SHP77 (cell line): ENCODE data around the gene BGN.
A peak's percentile ranks its signal among the peaks of the same experiment; 100 is the strongest.

ENCODE experiments used
- DNase-seq, 2 experiments: peaks; one replicate each; lab custom pipeline; 2025; lab: John Stamatoyannopoulos, UW

BGN gene

GRCh38 chrX:153504445-153505016, 9.8 kb downstream of the BGN start:
- DNase-seq, result no peak

DNA sequence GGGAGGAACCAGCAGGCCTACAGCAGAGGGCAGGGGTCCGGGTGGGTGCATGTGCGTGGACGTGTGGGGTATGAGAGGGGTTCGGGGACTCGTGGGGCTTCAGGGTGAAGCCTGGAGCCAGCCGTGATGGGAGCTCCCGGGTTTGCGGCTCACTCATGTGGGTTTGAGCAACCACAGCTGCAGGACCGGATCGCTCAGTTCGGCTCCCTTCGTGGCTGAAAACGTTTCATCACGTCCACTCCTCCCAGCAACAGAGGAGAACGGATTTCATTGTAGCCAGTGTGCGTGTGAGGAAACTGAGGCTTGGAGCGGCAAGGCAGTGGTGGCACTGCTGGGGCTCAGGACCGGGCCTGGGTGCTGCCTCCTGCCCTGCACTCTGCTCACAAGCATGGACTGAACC, 10.6 kb downstream of the BGN start:
- no peak for DNase-seq

DNA sequence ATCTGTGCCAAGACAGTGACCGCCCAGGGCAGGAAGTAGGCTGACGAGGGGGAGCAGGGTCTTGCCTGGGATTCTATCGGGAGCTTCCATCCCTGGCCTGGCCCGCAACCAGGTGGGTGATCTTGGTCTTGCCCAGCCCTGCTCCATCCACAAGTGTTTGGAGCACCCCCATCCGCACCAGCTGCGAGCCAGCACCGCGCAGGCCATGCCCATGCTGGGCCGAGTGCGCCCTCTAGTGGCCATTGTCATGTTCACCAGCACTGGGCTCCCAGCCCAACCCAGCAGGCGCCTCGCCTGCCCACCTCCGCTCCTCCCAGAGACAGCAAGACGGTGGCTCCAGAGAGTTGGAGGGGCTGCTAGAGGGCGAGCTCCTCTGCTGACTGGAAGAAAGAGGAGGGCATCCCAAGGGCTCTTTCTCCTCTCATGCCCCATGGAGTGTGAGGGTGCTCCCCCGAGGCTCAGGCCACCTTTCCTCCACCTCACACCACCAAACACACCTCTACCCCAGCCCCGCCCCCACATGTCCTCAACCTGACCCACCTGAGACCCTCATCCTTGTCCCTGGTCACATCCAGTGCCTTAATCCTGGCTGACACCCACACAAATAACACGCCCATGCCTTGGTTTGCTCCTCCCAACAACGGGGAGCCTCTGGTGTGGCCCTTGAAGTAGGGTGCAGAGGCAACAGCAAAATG, 12.9 kb downstream of the BGN start:
- DNase-seq, result peak; percentile 32 to 42

GRCh38 chrX:153509592-153509991, 14.8 kb downstream of the BGN start:
- DNase-seq, result no peak

DNA sequence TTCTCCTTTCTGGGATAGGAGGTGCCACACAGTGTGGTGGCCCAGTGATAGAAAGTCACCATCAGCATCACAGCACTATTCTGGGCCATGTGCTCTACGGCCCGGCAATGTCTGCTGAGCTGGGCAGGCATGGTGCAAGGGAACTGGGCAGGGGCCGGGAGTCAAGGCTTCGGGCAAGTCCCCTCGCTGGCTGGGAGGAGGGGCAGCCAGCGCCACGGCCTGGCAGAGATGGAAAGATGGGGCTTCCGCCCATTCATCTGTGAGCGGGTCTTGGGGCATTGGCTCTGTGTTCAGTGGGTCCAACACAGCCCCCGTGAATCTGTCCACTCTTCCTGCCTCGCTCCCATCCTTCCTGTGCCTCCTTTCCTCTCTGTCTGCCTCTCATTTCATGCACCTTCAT, 15.6 kb downstream of the BGN start:
- DNase-seq, result no peak

GRCh38 chrX:153511784-153512500, 17.2 kb downstream of the BGN start:
- no peak for DNase-seq

GRCh38 chrX:153512501-153512893, 17.7 kb downstream of the BGN start:
- no peak for DNase-seq

- DNase-seq, result no peak
These were observed 18.5 kb downstream of the BGN start for GRCh38 chrX:153513265-153513664.

DNA sequence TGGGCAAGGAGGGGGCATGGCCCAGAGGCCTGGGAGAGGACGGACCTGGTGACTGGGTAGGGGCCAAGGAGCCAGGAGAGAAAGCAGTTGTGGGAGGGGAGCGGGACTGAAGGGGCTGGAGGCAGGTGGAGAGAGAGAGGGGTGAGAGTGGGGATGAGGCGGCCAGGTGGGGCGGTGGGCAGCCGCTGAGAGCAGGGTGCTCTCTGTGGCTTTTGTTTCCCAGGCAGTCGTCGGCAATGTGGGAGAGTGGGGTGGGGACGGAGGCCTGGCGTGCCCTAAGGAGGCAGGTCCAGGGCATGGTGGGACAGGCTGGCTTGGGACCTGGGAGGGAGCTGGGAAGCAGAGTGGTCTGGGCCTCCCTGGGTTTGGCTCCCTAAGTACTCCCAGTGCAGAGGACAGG, 19.5 kb downstream of the BGN start:
- DNase-seq, result no peak

- DNase-seq, result no peak
These were observed 20.7 kb downstream of the BGN start for GRCh38 chrX:153515435-153515834.

DNA sequence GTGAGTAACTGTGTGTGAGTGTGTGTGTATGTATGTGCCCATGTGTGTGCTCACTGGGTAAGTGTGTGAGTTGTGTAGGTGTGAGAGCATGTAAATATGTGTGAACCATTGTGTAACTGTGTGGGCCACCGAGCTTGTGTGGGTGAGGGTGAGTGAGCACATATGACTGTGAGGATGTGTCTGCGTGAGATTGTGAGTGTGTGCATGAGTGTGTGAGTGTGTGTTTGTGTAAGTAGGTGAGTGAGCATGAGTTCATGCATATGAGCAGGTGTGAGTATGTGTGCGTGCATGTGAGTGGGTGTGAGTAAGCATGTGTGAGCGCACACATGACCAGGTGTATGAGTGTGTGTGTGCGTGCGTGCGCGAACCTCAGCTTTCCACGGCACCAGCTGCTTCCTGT, 21.3 kb downstream of the BGN start:
- DNase-seq, result no peak

DNA sequence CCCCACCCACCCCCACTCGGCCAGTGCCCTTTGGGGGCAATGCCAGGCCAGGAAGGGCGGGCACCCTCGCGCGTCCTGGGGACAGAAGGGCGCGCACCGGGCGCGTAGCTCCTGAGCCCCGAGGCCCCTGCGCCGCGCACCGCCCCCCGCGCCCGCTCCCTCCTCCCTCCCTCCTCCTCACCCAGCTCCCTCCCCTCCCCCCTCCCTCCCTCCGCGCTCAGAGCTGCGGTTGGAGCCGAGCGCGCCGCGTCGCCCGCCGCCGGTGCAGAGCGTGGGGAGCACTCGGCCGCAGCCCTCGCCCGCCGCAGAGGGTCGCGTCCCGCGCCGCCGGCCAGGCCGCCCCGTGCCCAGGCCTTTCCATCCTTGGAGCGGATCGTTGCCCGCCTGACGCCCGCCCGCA, 22.6 kb downstream of the BGN start, which contains the start of gene ATP2B3:
TSS of gene ATP2B3 (plus strand) at position 220 of the 400 bp plus-strand sequence. CDS start 18,606 bp downstream, outside the sequence.
- no peak for DNase-seq

DNA sequence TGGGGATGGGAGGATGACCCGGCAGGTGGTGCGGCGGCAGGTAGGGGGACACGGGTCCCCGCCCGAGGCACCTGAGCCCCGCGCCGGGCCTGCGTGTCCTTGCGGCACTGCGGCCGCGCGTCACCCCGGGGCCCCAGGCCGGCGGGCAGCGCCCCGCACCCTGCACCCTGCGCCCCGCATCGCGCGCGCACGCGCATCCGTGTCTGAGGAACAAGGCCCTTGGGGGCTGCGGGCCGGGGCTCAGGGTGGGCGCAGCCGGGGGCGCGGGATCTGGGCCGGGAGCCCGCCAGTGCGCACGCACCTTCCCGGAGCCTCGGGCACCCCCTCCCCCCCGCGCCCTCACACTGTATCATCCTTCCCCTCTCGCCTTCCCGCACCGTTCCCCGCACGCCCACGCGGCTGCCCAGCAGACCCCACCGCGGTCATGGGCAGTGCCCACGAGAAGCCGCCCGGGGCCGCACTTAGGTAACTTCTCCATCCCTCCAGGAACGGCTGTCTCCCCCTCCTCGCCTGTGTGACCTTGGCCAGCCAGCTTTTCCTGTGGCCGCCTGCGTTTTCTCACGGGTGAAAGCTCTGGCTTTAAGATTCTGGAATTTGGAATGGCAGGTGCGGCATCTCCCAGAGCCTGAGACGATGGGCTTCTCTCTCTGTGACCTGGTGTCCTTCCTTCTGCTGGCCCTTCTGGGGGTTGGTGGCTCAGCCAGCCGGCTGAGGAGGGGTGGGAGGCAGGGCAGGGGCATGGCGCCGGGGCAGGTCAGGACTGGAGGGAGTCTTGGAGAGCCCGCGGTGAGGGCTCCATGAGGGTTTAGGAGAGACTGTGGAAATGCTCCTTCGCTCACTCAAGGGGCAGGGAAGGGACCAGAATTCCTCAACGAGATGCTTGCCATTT, 23.4 kb downstream of the BGN start:
- DNase-seq, result no peak

DNA sequence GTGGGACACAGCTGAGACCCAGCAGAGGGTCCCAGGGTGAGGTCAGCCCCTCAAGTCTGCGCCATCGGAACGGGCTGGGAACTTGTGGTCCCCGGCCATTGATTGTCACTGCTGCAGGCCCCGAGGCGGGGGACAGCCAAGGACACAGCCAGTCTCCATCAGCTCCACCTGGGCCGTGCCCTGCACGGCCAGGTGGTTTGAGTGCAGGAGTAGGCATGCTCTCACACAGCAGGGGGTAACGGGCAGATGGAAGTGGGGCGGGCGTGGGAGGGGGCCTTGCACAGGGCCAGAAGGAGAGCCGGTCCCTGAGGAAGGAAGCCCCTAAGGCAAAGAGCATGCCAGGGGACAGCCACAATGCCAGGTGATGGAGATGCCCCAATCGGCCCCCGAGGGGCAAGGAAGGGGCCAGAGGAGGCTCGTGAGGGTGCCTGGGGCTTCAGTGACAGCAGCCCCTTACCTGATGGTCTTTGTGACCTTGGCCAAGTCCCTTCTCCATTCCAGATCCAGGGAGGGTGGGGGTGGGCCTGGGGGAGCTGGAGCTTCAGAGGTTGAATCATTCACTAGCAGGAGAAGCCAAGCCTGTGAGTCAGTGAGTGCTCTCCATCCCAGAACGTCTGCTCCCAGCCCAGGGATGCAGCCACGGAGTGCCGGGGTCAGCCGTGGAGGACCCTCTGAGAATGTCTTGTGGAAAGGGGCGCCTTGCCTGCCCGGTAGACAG, 24.9 kb downstream of the BGN start:
- no peak for DNase-seq

DNA sequence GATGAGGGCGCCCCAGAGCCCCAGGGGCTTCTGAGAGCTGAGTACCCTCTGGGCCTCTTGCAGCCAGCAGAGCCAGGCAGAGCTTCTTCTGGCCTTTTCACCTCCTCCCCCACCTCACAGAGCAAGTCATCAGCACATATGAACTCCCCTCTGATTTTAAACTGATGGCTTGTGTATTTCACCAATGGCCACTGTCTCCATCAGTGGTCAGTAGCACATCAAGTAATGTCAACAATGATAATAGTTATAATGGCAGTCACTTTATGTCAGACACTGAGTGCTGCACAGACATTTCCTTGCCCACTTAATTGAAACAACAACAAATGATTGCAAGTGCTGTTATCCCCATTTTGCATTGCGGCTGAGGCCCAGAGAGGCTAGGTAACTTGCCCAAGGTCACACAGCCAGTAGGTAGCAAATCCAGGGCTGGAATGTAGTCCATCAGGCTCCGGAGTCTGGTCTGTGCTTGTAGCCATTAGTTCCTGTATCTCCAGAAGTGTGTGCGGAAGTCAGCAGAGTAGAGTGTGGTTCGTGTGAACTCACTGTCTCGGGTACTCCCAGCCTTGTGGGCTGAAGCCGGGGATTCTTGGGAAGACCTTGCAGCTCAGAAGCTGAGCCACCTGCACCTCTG, 25.6 kb downstream of the BGN start:
- no peak for DNase-seq

- DNase-seq, result no peak
These were observed 26.3 kb downstream of the BGN start for GRCh38 chrX:153521034-153521433.

GRCh38 chrX:153522259-153522658, 27.5 kb downstream of the BGN start:
- DNase-seq, result no peak

DNA sequence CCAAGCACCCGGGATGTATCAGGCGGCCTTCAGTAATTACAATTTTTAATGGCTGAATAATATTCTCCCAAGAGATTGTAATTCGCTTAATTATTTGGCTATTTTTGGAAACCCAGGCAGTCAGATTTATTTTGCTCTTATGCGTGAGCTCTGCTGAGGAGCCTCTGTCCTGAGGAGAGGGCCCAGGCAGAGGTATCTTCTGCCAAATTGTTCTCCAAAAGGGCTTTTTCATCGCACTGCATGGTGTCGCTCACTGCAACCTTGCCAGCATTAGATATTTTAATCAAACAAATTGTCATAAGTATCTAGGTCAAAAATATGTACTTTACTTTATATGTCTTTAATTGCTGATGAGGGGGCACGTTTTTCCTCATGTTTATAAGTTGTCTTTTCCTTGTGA, 28.5 kb downstream of the BGN start:
- no peak for DNase-seq

DNA sequence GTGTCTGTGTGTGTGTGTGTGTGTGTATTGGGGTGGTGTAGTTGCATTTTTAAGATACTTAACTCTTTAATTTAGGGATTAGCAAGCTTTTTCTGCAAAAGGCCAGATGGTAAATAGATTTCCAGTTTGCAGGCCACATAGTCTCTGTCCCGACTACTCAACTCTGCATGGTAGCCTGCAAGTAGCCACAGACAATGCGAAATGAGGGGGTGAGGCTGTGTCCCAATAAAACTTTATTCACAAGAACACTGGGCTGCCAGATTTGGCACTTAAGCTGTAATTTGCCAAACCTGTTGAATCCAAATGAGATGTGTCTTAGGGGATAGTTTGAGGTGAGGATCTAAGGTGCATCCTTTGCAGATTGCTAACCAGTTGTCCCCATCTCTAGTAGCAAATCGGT, 29.5 kb downstream of the BGN start:
- no peak for DNase-seq

- no peak for DNase-seq
These were observed 30.7 kb downstream of the BGN start for GRCh38 chrX:153525451-153525850.

- no peak for DNase-seq
These were observed 31.3 kb downstream of the BGN start for GRCh38 chrX:153526042-153526441.
